HG03097 (cell line): ENCODE results near the gene BZW2.
"Not testable (repeated sequence)": the region's sequence is repeated elsewhere in the genome, so short reads cannot be mapped to it uniquely, and the experiment has no call there.

Source experiments
- ATAC-seq: cut with Tn5 transposase; IDR thresholded peaks from one replicate; pipeline ENCODE4 v1.9.1; 2021; ENCODE audit not compliant: unreplicated experiment, low FRiP score

Gene BZW2

DNA sequence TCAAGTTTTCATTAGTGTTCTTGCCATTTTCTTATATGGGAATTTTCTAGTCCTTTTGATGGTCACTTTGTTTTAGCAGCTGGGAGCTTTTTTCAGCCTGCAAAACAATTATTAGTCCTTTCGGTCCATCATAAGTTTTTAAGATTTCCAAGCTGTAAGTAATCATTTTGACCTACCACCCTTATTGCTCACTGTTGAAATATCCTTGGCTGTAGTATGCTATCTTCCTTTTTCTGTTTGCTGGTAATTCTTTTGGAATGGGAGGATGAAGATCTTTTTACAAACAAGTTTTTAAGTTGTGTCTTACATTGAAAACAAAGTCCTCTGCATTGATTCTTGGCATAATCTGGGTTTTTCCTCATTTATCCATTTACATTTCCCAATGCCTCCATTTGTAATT lies 24.0 kb downstream of the BZW2 start:
- ATAC-seq, result no peak

DNA sequence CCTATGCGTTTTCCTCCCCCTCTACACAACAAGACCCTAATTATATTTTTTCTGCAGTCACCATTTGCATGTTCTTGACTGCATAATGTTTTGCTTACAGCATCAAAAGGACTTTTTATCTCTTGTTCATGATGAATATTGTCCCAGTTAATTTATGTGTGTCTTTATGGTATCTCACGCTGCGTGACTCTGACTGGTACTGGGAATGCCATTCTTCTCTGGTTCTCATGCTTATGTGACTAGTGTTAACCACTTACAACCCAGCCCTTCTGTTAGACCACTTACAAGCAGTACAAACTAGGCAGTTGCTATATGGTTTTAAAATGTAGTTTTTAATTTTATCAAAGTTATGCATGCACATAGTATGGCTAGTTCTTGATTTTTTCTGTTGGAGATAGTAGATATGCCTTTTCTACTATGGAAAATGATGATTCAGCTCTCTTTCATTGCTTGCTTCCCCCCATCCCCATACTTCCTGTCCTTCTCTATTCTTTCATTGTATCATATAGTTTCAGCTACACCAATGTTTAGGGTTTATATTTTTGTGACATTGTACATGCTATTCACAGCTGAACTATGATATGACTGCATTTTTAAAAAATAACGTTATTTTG lies 24.9 kb downstream of the BZW2 start:
- ATAC-seq, result no peak

DNA sequence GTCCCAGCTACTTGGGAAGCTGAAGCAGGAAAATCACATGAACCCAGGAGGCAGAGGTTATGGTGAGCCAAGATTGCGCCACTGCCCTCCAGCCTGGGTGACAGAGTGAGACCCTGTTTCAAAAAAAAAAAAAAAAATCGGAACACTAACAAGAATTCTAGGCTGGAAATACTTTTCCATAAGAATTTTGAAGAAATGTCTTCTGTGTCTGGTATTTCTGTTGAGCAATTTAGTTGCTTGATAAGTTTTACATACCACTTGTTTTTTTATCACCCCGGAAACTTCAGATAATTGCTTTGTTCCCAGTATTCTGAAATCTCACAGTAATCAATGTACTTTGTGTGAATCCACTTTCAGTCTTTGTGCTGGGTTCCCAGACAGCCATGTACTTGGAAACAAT lies 25.8 kb downstream of the BZW2 start:
- no peak for ATAC-seq

DNA sequence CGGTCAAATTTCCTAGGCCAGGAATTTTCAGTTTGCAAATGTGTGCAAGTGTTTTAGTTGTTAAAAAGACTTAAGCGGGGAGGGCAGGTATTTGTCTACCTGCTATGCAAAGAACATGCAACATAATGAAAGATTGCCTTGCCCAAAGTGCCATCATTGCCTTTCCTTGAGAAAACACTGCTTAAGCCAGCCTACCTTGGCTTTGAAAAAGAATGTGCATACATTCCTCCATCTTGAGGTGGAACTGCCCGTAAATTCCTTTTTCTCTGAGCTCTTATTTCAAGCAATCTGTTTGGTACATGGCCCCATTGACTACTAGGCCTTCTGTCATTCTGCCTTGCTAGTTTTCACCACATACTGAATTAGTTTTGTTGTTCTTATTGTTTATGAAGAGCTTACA lies 29.3 kb downstream of the BZW2 start:
- ATAC-seq, result no peak

DNA sequence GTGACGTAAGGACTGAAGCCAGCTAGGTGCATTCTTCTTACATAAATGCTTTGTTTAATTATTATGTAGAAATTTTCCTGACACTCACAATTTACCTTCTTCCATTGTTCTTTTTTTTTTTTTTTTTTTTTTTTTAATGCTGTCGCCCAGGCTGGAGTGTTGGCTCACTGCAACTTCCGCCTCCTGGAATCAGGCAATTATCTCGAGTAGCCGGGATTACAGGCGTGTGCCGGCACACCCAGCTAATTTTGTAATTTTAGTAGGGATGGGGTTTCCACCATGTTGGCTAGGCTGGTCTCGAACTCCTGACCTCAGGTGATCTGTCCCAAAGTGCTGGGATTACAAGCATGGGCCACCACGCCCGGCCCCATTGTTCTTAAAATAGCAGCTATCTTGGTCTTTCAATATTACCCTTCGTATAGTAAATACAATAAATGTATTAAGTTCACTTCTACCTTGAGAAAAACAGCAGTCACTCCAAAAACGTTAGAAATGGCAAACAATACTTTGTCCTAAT lies 32.1 kb downstream of the BZW2 start:
- no peak for ATAC-seq

DNA sequence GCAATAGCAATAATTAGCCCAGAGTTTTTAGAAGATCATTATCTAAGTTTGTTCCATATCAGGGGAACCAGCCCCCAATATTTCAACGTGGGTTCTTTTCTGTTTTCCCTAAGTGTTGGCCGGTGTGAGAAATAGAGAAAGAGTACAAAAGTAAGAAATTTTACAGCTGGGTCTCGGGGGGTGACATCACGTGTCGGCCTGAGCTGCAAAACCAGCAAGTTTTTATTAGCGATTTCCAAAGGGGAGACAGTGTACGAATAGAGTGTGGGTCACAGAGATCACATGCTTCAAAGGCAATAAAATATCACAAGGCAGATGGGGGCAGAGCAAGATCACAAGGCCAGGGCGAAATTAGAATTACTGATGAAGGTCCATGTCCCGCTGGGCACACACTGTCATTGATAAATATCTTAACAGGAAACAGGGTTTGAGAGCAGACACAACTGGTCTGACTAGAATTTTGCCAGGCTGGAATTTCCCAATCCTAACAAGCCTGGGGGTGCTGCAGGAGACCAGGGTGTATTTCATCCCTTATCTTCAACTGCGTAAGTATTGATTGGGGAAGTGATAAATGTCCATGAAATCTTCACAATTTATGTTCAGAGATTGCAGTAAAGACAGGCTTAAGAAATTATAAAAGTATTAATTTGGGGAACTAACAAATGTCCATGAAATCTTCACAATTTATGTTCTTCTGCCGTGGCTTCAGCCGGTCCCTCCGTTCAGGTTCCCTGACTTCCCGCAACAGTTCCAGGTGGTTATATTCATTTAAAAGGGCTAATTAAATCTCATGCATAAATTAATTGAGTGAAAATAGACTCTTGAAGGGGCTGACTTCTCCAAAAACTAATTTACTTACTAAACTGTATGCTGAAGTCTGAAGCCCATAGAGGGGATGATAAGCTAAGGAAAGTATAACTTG lies 32.9 kb downstream of the BZW2 start:
- ATAC-seq, result not testable (repeated sequence)

DNA sequence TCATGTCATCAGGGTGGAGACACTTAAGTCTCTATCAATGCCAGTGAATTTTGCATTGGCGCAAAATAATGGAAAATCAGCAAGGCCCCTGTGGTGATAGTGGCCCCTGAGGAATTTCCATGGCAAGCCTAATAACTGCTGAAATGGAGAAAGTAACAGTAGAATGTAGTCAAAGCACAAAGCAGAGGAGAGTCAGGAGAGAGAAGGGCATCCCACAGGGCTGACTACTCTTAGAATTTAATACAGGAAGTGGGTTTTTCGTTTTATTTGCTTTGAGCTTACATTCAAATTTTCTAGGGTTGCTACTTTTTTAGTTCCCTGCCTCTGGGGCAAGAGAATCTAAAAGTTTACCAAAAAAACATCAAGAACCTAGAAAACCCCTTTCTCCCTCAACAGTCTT lies 39.0 kb downstream of the BZW2 start:
- ATAC-seq, result no peak

DNA sequence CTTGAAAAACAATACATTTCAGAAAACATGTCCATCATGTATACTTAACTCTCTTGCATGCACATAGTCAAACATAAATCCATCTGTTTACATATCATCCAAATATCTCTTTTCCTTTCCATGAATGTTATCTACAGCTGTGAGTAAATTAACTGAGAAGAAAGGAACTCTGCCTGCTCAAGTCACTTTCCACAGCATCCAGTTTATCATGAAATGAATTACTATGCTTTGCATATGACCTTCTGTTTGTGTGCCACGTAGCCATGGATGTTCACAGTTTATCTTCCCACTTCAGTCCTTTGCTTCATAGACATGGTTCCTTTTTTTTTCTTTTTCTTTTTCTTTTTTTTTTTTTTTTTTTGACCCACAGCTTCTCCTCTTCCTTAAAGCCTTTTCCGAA lies 39.6 kb downstream of the BZW2 start:
- no peak for ATAC-seq

DNA sequence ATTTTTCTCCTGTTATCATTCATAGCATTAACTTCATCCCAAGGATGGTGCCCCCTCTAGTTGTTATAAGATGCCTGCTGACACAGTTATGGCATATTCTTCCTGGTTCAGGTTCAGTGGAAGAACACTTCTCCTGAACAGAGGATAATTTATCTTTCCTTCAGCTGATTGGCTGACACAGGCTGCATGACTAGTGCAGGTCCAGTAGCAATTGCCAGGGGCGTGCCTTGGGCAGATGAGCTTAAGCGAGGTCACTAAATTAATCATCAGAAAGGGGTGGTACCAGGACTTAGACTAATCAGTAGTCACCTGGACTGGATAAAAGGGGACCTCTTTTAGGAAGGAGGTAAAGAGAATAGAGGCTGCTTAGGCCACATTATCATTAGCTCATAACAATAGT lies 42.3 kb downstream of the BZW2 start:
- ATAC-seq, result no peak

DNA sequence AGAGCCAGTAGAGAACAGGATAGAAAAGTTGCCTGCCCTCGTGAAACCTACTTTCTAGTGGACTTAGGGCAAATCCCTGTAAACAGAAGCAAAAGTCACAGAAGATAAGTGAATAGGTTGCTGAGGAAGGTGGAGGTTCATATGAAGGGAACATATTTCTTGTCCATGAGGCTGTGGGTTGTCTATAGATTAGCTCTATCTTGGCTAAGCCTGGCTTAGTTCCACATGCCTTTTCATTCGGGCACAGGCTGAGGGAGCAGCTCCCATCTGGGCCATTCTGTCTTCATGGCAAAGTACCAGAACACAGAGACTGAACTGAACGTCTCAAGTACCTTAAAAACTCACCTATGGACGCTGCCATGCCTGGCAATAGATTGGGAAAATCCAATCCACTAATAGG lies 45.3 kb downstream of the BZW2 start:
- no peak for ATAC-seq

DNA sequence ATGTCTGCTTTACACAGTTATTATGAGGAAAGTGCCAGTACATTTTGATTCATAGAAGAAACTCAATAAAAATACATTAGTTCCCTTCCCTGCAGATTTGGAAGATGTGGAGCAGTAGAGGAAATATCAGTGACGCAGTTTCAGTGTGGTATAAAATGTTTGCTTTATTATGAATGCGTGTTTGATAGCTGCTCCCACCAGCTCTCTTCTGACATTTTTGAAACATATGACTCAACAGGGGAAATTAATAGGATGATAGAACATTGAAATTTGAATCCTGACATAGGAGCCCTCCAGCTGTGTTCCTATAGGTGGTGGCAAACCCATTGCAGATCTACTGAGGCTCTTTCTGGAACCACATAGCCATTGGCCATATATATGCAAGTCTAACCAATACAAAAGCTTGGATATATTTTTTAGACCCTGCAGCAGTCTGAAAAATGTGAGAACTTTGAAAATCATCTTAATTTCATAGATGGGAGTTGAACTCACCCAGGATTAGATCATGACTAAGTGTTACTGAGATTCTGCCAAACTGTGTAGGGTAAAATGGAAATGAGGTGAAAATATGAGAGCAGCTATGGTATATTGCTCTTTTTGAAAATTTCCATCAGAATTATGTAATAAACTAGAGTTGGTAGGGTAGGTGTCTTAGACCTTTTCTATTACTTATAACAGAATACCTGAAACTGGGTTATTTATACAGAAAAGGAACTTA lies 47.8 kb downstream of the BZW2 start:
- no peak for ATAC-seq

DNA sequence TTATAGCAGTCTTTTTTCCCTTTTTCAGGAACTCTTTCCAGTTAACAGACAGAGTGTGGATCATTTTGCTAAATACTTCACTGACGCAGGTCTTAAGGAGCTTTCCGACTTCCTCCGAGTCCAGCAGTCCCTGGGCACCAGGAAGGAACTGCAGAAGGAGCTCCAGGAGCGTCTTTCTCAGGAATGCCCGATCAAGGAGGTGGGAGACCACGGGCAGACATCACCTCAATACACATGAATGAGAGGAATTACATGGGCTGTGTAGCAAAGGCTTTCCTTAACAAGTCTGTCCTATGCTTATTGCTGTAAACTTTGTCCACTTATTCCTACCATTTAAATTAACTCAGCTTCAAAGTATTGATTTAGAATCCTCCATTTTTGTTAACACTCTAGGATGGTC lies 48.8 kb downstream of the BZW2 start:
- no peak for ATAC-seq

DNA sequence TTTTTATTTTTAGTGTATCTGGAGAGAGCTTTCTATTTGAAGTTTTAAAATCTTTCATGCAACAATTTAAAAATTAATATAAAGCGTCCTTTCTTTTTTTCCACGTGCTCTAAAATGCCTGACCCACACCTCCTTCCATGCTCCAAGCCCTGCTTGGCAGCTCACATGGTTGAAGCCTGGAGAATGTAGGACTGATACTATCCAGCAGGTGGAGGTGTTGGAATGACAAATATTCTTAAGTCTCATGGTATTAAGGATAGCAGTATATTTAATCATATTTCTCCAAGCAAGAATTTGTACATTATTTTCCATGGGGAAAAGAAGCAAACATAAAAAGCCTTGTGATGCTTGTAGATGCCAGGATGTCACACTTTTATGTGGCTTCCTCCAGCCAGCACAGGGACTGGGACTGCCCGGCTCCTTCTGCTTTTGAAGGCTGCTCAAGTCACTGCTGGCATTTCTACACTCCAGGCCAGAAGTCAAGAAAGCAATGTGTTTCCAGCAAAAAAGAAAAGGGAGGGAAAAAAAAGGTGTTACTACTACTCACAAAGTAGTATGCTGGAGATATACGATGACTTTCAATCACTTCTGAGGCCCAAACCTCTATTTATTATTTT lies 49.7 kb downstream of the BZW2 start:
- ATAC-seq, result no peak

DNA sequence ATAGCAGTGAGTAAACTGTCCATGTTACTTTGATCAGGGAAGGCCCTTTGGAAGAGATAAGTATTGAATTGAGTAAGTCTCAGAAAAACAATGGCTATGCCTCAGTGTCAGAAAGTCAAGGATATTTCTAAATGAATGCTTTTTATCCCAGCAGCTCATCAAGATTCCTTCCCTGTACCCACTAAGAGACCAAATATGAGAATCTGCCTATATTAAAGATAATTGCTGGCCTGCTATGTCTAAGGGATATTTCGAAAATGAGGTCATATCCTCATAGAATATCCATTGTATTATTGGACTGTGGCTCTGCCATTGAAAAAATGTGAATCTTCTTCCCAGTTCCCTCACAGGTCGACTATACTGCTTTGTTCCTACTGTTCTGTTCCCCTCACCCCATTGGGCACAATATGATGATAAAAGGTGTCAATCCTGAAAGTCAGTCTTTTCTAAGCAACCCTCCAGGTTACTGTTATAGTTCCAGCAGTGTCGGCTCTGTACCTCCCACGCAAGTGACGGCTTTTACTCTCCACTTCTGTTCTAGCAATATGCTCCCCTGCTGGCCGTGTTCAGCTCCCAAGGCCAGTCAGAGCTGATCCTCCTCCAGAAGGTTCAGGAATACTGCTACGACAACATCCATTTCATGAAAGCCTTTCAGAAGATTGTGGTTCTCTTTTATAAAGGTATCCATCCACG lies 51.7 kb downstream of the BZW2 start:
- no peak for ATAC-seq

DNA sequence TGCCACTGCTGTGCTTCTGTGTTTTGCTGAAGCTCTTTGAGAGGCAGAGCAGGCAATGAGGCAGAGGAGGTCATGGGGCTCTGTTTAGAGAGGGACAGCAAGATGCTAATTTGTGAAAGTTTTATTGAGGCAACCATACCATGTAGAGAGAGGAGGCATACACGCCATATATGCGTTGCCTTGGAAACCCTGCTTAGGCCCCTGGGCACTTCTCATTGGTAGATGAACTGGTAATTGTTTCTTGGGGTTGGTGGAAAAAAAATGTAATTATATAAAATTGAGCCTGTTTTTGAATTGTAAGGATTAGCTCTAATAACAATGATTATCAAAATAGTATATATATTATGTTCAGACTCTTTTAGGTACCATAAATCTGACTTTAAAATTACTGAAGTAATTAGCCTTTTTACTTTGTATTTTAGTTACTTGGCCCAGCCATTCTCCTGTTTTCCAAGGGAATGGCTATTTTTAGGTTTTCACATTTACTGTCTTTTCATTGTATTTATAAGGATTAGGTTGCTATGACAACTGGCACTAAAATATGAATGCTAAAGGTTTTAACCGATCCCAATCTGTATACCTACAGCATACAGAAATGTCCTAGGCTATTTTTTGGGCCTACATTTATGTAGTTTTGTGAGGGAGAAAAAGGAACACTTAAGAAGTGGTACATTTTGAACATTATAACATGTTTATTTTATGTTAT lies 52.4 kb downstream of the BZW2 start:
- ATAC-seq, result no peak

DNA sequence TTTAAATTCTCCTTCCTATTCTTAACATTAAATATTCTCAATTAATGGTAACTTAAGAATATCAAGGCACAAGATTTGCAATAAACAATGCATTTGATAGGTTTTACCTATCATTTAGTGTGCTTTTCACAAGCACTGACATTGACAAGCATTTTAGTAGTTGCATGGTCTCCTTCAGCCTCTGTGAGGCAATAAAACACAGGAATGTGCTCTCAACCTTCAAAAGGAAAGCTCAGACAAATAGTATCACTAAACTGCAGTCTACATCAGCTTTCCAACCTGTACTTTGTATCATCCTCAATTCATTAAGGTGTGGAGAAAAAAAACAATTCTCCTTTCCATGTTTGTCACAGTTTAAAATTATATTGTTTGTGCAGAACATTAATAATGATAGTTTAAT lies 56.5 kb downstream of the BZW2 start:
- no peak for ATAC-seq

DNA sequence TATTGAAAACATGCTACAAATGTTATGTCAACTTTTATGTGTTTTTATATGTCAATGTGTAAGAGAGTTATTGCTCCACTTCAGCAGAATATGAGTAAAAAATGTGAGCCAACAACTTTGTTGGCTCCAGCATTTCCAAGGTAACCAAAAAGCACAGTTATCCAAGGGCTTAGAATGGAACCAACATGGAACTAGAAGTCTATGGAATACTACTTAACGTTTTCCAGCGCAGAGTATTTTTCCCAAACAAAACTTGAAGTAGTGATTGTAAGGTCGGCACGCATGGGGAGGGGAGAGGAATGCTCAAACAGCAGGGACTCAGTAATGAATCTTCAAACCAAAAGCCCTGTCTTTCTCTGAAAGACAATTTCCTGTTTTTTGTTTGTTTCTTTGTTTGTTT lies 62.5 kb downstream of the BZW2 start:
- no peak for ATAC-seq

DNA sequence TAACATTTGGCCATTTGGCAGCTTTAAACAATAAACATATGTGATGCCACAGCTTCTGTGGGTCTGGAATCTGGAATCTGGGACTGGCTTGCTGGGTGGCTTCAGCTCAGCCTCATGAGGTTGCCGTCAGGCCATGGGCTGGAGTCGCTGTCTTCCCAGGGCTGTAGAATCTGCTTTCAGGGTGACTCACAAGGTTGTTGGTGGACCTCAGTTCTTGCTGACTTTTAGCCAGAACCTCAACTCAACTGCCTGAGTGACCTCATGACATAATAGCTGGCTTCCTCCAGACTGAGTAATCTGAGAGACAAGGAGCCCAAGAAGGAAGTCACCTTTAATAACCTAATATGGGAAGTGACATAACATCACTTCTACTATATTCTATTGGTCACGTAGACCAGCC lies 63.0 kb downstream of the BZW2 start:
- ATAC-seq, result no peak

DNA sequence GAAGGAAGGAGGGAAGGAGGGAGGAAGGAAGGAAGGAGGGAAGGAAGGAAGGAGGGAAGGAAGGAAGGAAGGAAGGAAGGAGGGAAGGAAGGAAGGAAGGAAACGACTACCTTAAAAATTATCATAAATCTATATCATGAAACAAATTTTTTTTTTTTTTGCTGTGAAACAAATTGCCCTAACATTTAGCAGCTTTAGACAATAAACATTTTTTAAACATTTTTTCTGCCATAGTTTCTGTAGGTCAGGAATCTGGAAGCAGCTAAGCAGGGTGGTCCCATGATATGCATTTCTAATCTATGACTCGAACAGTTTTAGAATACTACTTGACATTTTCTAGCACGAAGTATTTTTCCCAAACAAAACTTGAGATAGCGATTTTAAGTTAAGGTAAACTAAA lies 64.7 kb downstream of the BZW2 start:
- ATAC-seq, result no peak

DNA sequence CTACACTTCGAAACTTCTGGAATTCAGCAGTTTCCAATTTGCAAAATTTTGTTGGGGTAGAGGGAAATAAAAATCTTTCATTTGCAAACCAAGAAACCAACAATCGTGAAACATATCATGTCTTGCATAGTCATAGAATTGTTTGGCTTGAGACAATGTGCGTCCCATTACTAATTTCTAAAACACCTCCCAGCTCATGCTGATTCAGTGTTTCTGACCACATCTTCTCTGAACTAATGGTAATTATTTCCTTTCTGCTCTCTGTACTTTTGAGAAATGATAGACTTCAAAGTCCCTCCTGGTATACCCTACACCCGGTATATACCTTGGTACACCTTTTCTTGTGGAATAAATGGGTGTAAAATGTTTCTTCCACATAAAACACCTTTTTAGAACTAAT lies 65.7 kb downstream of the BZW2 start:
- no peak for ATAC-seq
